NCI-H1105 treated with DMSO at 0.1 percent for 48 hours (cell line): ENCODE data around the gene INPP4B.
"Not testable (repeated sequence)": the region's sequence is repeated elsewhere in the genome, so short reads cannot be mapped to it uniquely, and the experiment has no call there.

ENCODE experiments used
- DNase-seq: peaks from one replicate; lab custom pipeline; 2025; lab: John Stamatoyannopoulos, UW

The INPP4B gene

GRCh38 chr4:142824368-142824767, 21.7 kb downstream of the INPP4B start:
- DNase-seq = no peak

GRCh38 chr4:142823796-142824195, 22.3 kb downstream of the INPP4B start:
- DNase-seq = no peak

GRCh38 chr4:142818476-142818875, 27.6 kb downstream of the INPP4B start:
- DNase-seq = no peak

- no peak for DNase-seq
Observed at GRCh38 chr4:142818031-142818430, 28.1 kb downstream of the INPP4B start.

GRCh38 chr4:142817442-142817841, 28.7 kb downstream of the INPP4B start:
- no peak for DNase-seq

GRCh38 chr4:142815834-142816233, 30.3 kb downstream of the INPP4B start:
- DNase-seq = no peak

- no peak for DNase-seq
Observed at GRCh38 chr4:142813388-142813787, 32.7 kb downstream of the INPP4B start.

GRCh38 chr4:142812091-142812490, 34.0 kb downstream of the INPP4B start:
- DNase-seq = no peak

GRCh38 chr4:142811034-142811433, 35.1 kb downstream of the INPP4B start:
- no peak for DNase-seq

GRCh38 chr4:142809559-142809958, 36.5 kb downstream of the INPP4B start:
- DNase-seq = no peak

- DNase-seq = not testable (repeated sequence)
Observed at GRCh38 chr4:142803879-142804278, 42.2 kb downstream of the INPP4B start.

- no peak for DNase-seq
Observed at GRCh38 chr4:142801966-142802365, 44.1 kb downstream of the INPP4B start.

GRCh38 chr4:142781114-142781513, 65.0 kb downstream of the INPP4B start:
- no peak for DNase-seq

- DNase-seq = no peak
Observed at GRCh38 chr4:142778900-142779299, 67.2 kb downstream of the INPP4B start.

GRCh38 chr4:142778430-142778829, 67.7 kb downstream of the INPP4B start:
- no peak for DNase-seq

GRCh38 chr4:142777045-142777743, 68.9 kb downstream of the INPP4B start:
- DNase-seq = no peak

GRCh38 chr4:142776026-142776425, 70.1 kb downstream of the INPP4B start:
- DNase-seq = no peak

GRCh38 chr4:142773505-142773904, 72.6 kb downstream of the INPP4B start:
- DNase-seq = no peak

GRCh38 chr4:142762280-142762679, 83.8 kb downstream of the INPP4B start:
- no peak for DNase-seq

GRCh38 chr4:142752202-142752786, 93.8 kb downstream of the INPP4B start:
- no peak for DNase-seq

GRCh38 chr4:142743121-142743825, 102.8 kb downstream of the INPP4B start:
- DNase-seq = no peak

GRCh38 chr4:142741995-142742394, 104.1 kb downstream of the INPP4B start:
- DNase-seq = no peak

GRCh38 chr4:142728233-142728632, 117.9 kb downstream of the INPP4B start:
- DNase-seq = no peak
